H1 (cell line): ENCODE results near the gene ST3GAL2. TPM values are rescaled to one million over a fixed set of nuclear protein-coding genes. Genes with fewer than 3 reads are reported as not detected.

ENCODE experiments used
- ASH2L ChIP-seq: fragments of 200-600, 300-600 bp; sonication (generic); IDR thresholded peaks from one replicate; pipeline ENCODE4 v1.7.1; 2017; ENCODE audit warnings: low read length
- ATF2 ChIP-seq: IDR thresholded peaks from 2 replicates; pipeline ENCODE4 v1.6.1; 2012; ENCODE audit warnings: low read length, inconsistent platforms
- BACH1 ChIP-seq: IDR thresholded peaks from 2 replicates; pipeline ENCODE4 v1.6.1; 2012; ENCODE audit warnings: low read length, improper control_type of control experiment
- BCL11A ChIP-seq, 2 experiments: IDR thresholded peaks; one replicate each; pipeline ENCODE4 v1.6.1; 2011; ENCODE audit warnings: low read depth in 2 of 2, low read length in 2 of 2, mild to moderate bottlenecking in 2 of 2
- CBX5 ChIP-seq: fragments of 300-800, 300-1000 bp; sonication (generic); IDR thresholded peaks from 2 replicates; pipeline ENCODE4 v1.7.1; 2016; ENCODE audit warnings: antibody characterized with exemption, low read length, low read depth
- CEBPB ChIP-seq: IDR thresholded peaks from 2 replicates; pipeline ENCODE4 v1.6.1; 2012; ENCODE audit warnings: low read depth, low read length
- CHD1 ChIP-seq: IDR thresholded peaks from 2 replicates; pipeline ENCODE4 v1.6.1; 2012; ENCODE audit warnings: low read depth, low read length, improper control_type of control experiment
- CTBP2 ChIP-seq: IDR thresholded peaks from 2 replicates; pipeline ENCODE4 v1.7.0; 2011; ENCODE audit warnings: borderline replicate concordance, mild to moderate bottlenecking, moderate library complexity, mixed read lengths, low read length; ENCODE audit not compliant: insufficient read depth, insufficient read length
- E2F6 ChIP-seq: IDR thresholded peaks from 2 replicates; pipeline ENCODE4 v1.6.1; 2012; ENCODE audit warnings: inconsistent platforms
- FOSL1 ChIP-seq: IDR thresholded peaks from 2 replicates; pipeline ENCODE4 v1.6.1; 2011; ENCODE audit warnings: mild to moderate bottlenecking, low read depth, low read length, moderate library complexity; ENCODE audit not compliant: insufficient read depth
- MAFK ChIP-seq: IDR thresholded peaks from 2 replicates; pipeline ENCODE4 v1.6.1; 2012; ENCODE audit warnings: low read depth, mild to moderate bottlenecking, improper control_type of control experiment, low read length
- NANOG ChIP-seq: IDR thresholded peaks from 2 replicates; pipeline ENCODE4 v1.6.1; 2011; ENCODE audit warnings: low read length, low read depth, mild to moderate bottlenecking, inconsistent platforms; ENCODE audit not compliant: insufficient read depth, poor library complexity, severe bottlenecking
- POLR2A ChIP-seq, 2 experiments: IDR thresholded peaks; 1 replicate in 1 of 2; 2 replicates in 1 of 2; pipeline ENCODE4 v1.6.1; 2011; ENCODE audit warnings: low read depth in 2 of 2, low read length in 2 of 2, mild to moderate bottlenecking in 2 of 2; ENCODE audit errors: control extremely low read depth in 1 of 2
- POLR2AphosphoS5 ChIP-seq: IDR thresholded peaks from 2 replicates; pipeline ENCODE4 v1.6.1; 2011; ENCODE audit warnings: low read depth, low read length
- SAP30 ChIP-seq: fragments of 300-600 bp; sonication (generic); IDR thresholded peaks from 2 replicates; pipeline ENCODE4 v1.7.1; 2012; ENCODE audit warnings: low read length, moderate library complexity, mild to moderate bottlenecking, inconsistent platforms; ENCODE audit not compliant: insufficient read depth, insufficient replicate concordance
- SIN3A ChIP-seq, 2 experiments: IDR thresholded peaks in 1 of 2; conservative IDR thresholded peaks in 1 of 2; 2 replicates each; pipeline ENCODE4 v1.6.1; 2011 to 2012; ENCODE audit warnings: low read length in 2 of 2, improper control_type of control experiment in 1 of 2, low read depth in 1 of 2, mild to moderate bottlenecking in 1 of 2
- SP1 ChIP-seq: IDR thresholded peaks from 2 replicates; pipeline ENCODE4 v1.6.1; 2011; ENCODE audit warnings: low read depth, low read length
- SP2 ChIP-seq: IDR thresholded peaks from 2 replicates; pipeline ENCODE4 v1.6.1; 2012; ENCODE audit warnings: mild to moderate bottlenecking, low read length, inconsistent platforms
- TAF7 ChIP-seq: optimal IDR thresholded peaks from 2 replicates; pipeline ENCODE3; 2011; ENCODE audit warnings: low read depth, mild to moderate bottlenecking, inconsistent platforms, low read length, moderate library complexity, borderline replicate concordance
- TBP ChIP-seq: IDR thresholded peaks from 2 replicates; pipeline ENCODE4 v1.6.1; 2011; ENCODE audit warnings: low read depth, low read length, improper control_type of control experiment
- TCF12 ChIP-seq: IDR thresholded peaks from 2 replicates; pipeline ENCODE4 v1.6.1; 2011; ENCODE audit warnings: low read depth, mild to moderate bottlenecking, low read length
- ZNF274 ChIP-seq: IDR thresholded peaks from 2 replicates; pipeline ENCODE4 v1.7.0; 2012; ENCODE audit warnings: low read length, borderline replicate concordance; ENCODE audit errors: extremely low read depth
- polyA plus RNA-seq, 7 experiments: library from polyadenylated mRNA; depleted of rRNA in 3 of 7; stranded (reverse) in 5 of 7; unstranded in 2 of 7; fragments of >200 nt in 5 of 7; fragments of 200-250 nt in 2 of 7; gene quantifications; 1 replicate in 5 of 7; 2 replicates in 1 of 7; 4 replicates in 1 of 7; pipeline versions ENCODE4 v1.2.1 to v1.2.3, GENCODE V29; 2011 to 2013; ENCODE audit warnings: missing spikeins in 2 of 7, mixed read lengths in 2 of 7
- total RNA-seq: library from RNA; stranded (reverse); fragmentation: NEBNext Ultra II Directional; extraction: Animal tissue kit (Norgen Biotek cat#: 25700); gene quantifications from 2 replicates; pipeline ENCODE4 v1.2.1, GENCODE V29; 2021

The ST3GAL2 gene
- total and polyA plus RNA-seq, 2 of the 8 experiments (the other 6 are each of a cell fraction or from before 2014, with no cell fraction given): 14.4 to 39.7 TPM

GRCh38 chr16:70381604-70382342, 57.1 kb downstream of the ST3GAL2 start (continued):
- no peak for TF ChIP-seq TAF7
- TF ChIP-seq ATF2: no peak
- no peak; the same call in none of the 2 replicates for TF ChIP-seq POLR2AphosphoS5
- TF ChIP-seq CHD1: no peak
- no peak for TF ChIP-seq E2F6
- no peak for TF ChIP-seq MAFK
- no peak for TF ChIP-seq FOSL1
- TF ChIP-seq ZNF274: no peak
- 0 out of 4 replicates have a peak, but pooled peaks have one; percentile 52 to 53 for TF ChIP-seq SIN3A (conservative IDR thresholded peaks at IDR 0.05 in 1 of 2, IDR thresholded peaks at IDR 0.05 in 1 of 2; ENCODE audit: low read depth in 1 of 2, low read length in 2 of 2)
- no peak for TF ChIP-seq CTBP2
- no peak for TF ChIP-seq SP2
- no peak for TF ChIP-seq TBP
- TF ChIP-seq SP1: no peak
- no peak for TF ChIP-seq BACH1
- TF ChIP-seq CBX5: no peak
- no peak for TF ChIP-seq TCF12
- peak; percentile 69 for TF ChIP-seq SAP30
- TF ChIP-seq POLR2A (IDR thresholded peaks at IDR 0.05; ENCODE audit: control extremely low read depth in 1 of 2, low read depth in 2 of 2, low read length in 2 of 2): peak in 1 of 2 experiments; percentile 13; a peak in 2 of 3 replicates
- TF ChIP-seq ASH2L: no peak
- TF ChIP-seq CEBPB: no peak
- TF ChIP-seq BCL11A (IDR thresholded peaks at IDR 0.05; ENCODE audit: low read depth in 2 of 2, low read length in 2 of 2): no peak
- TF ChIP-seq NANOG: peak; percentile 43
